ENCODE results near the gene GPR17. TPM values are rescaled to one million over a fixed set of nuclear protein-coding genes. Genes with fewer than 3 reads are reported as not detected.

Gene GPR17
- total and polyA plus RNA-seq, 2 donors, result 0.11 to 0.47 TPM

GRCh38 chr2:127630096-127630863 is 15.7 kb upstream of the GPR17 start:
- no peak for DNase-seq (ENCODE audit: extremely low spot score)
- 64% methylated on average over 10 of the region's 10 CpGs for WGBS
- H3K4me3 ChIP-seq (ENCODE audit: low read depth, low read length), result no peak overlapping the region
- H3K27ac ChIP-seq (ENCODE audit: low read depth), result no peak overlapping the region
- H3K36me3 ChIP-seq (ENCODE audit: insufficient read depth), result no peaks in the 10 kb centered on the region
- H3K4me1 ChIP-seq (ENCODE audit: insufficient read depth), result no peaks in the 10 kb centered on the region

- no peaks in the 10 kb centered on the region for H3K4me1 ChIP-seq (ENCODE audit: insufficient read depth)
- 82% methylated on average over 25 of the region's 25 CpGs for WGBS
- no peak for DNase-seq (ENCODE audit: extremely low spot score)
- H3K27ac ChIP-seq (ENCODE audit: low read depth), result no peak overlapping the region
- H3K4me3 ChIP-seq (ENCODE audit: low read depth, low read length), result no peak overlapping the region
- no peaks in the 10 kb centered on the region for H3K36me3 ChIP-seq (ENCODE audit: insufficient read depth)
Measured at GRCh38 chr2:127630864-127631540, 15.0 kb upstream of the GPR17 start.

- H3K4me1 ChIP-seq (ENCODE audit: insufficient read depth), result no peaks in the 10 kb centered on the region
- no peaks in the 10 kb centered on the region for H3K36me3 ChIP-seq (ENCODE audit: insufficient read depth)
- no peak overlapping the region for H3K4me3 ChIP-seq (ENCODE audit: low read depth, low read length)
- no peak for DNase-seq (ENCODE audit: extremely low spot score)
- 65% methylated on average over 16 of the region's 16 CpGs for whole genome bisulfite sequencing
- H3K27ac ChIP-seq (ENCODE audit: low read depth), result no peak overlapping the region
Measured at GRCh38 chr2:127631541-127631996, 14.4 kb upstream of the GPR17 start.

GRCh38 chr2:127631997-127632581 is 13.9 kb upstream of the GPR17 start:
- no peak overlapping the region for H3K4me3 ChIP-seq (ENCODE audit: low read depth, low read length)
- no peak overlapping the region for H3K27ac ChIP-seq (ENCODE audit: low read depth)
- H3K4me1 ChIP-seq (ENCODE audit: insufficient read depth), result no peaks in the 10 kb centered on the region
- DNase-seq (ENCODE audit: extremely low spot score), result no peak
- no peaks in the 10 kb centered on the region for H3K36me3 ChIP-seq (ENCODE audit: insufficient read depth)
- WGBS, result 67% methylated on average over 17 of the region's 17 CpGs

GRCh38 chr2:127632592-127633489 is 13.1 kb upstream of the GPR17 start:
- 71% methylated on average over 25 of the region's 25 CpGs for WGBS
- no peak for DNase-seq (ENCODE audit: extremely low spot score)
- no peaks in the 10 kb centered on the region for H3K36me3 ChIP-seq (ENCODE audit: insufficient read depth)
- H3K4me3 ChIP-seq (ENCODE audit: low read depth, low read length), result no peak overlapping the region
- no peak overlapping the region for H3K27ac ChIP-seq (ENCODE audit: low read depth)
- H3K4me1 ChIP-seq (ENCODE audit: insufficient read depth), result no peaks in the 10 kb centered on the region

GRCh38 chr2:127633556-127634065 is 12.3 kb upstream of the GPR17 start:
- no peaks in the 10 kb centered on the region for H3K4me1 ChIP-seq (ENCODE audit: insufficient read depth)
- WGBS, result 75% methylated on average over 9 of the region's 9 CpGs
- no peak overlapping the region for H3K27ac ChIP-seq (ENCODE audit: low read depth)
- no peak for DNase-seq (ENCODE audit: extremely low spot score)
- H3K4me3 ChIP-seq (ENCODE audit: low read depth, low read length), result no peak overlapping the region
- H3K36me3 ChIP-seq (ENCODE audit: insufficient read depth), result no peaks in the 10 kb centered on the region

- WGBS, result 61% methylated on average over 16 of the region's 16 CpGs
- H3K4me1 ChIP-seq (ENCODE audit: insufficient read depth), result no peaks in the 10 kb centered on the region
- H3K4me3 ChIP-seq (ENCODE audit: low read depth, low read length), result no peak overlapping the region
- DNase-seq (ENCODE audit: extremely low spot score), result no peak
- H3K36me3 ChIP-seq (ENCODE audit: insufficient read depth), result no peaks in the 10 kb centered on the region
- H3K27ac ChIP-seq (ENCODE audit: low read depth), result no peak overlapping the region
Measured at GRCh38 chr2:127634066-127634617, 11.8 kb upstream of the GPR17 start.

- 85% methylated on average over 17 of the region's 17 CpGs for WGBS
- H3K4me3 ChIP-seq (ENCODE audit: low read depth, low read length), result no peak overlapping the region
- H3K27ac ChIP-seq (ENCODE audit: low read depth), result no peak overlapping the region
- no peaks in the 10 kb centered on the region for H3K36me3 ChIP-seq (ENCODE audit: insufficient read depth)
- H3K4me1 ChIP-seq (ENCODE audit: insufficient read depth), result no peaks in the 10 kb centered on the region
- no peak for DNase-seq (ENCODE audit: extremely low spot score)
Measured at GRCh38 chr2:127634626-127635379, 11.2 kb upstream of the GPR17 start.

GRCh38 chr2:127635380-127636237 is 10.3 kb upstream of the GPR17 start:
- Histone ChIP-seq H3K36me3 (ENCODE audit: insufficient read depth) (no peaks in the 10 kb centered on the region), H3K4me3 (ENCODE audit: low read depth, low read length) (no peak overlapping the region), H3K4me1 (ENCODE audit: insufficient read depth) (no peaks in the 10 kb centered on the region), H3K27ac (ENCODE audit: low read depth) (no peak overlapping the region)
- 88% methylated on average over 19 of the region's 19 CpGs for WGBS
- no peak for DNase-seq (ENCODE audit: extremely low spot score)

- Histone ChIP-seq H3K4me1 (ENCODE audit: insufficient read depth) (no peaks in the 10 kb centered on the region), H3K27ac (ENCODE audit: low read depth) (no peak overlapping the region), H3K4me3 (ENCODE audit: low read depth, low read length) (no peak overlapping the region), H3K36me3 (ENCODE audit: insufficient read depth) (no peaks in the 10 kb centered on the region)
- DNase-seq (ENCODE audit: extremely low spot score), result no peak
- 86% methylated on average over 33 of the region's 33 CpGs for WGBS
Measured at GRCh38 chr2:127636248-127637235, 9.4 kb upstream of the GPR17 start.

- Histone ChIP-seq H3K4me3 (ENCODE audit: low read depth, low read length) (no peak overlapping the region), H3K4me1 (ENCODE audit: insufficient read depth) (no peaks in the 10 kb centered on the region), H3K27ac (ENCODE audit: low read depth) (no peak overlapping the region), H3K36me3 (ENCODE audit: insufficient read depth) (no peaks in the 10 kb centered on the region)
- no peak for DNase-seq (ENCODE audit: extremely low spot score)
- 64% methylated on average over 13 of the region's 13 CpGs for WGBS
Measured at GRCh38 chr2:127637236-127637630, 8.7 kb upstream of the GPR17 start.
